ACHN (cell line): ENCODE data around the gene NTF4.

Source experiments
- DNase-seq: peaks from one replicate; pipeline ENCODE4 v3.0.0-alpha.2; 2015
- in situ Hi-C: cut with HindIII; loops from 2 replicates; pipeline ENCODE4 v1.10.0; 2017; ENCODE audit warnings: low sequenced_read_pairs, low pct_ligation_motif_present, low pct_unique_long_range_greater_than_20kb

Gene NTF4

DNA sequence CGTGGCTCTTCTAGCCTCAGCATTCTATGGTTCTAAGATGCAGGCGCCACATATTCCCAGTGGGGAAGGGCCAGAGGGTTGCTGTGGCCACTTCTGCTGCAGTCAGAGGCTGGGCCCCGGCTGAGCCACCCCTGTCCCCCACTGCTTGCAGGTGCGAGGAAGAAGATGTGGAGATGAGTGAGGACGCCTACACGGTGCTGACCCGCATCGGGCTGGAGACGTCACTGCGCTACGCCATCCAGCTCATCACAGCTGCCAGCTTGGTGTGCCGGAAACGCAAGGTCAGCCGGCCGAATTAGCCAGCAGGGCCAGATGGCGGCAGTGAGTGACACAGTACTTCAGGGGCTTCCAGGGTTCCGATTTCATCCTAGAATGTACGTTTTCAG is 49.8 kb downstream of the NTF4 start:
- no peak for DNase-seq
- in situ Hi-C loops, result no loop called here

DNA sequence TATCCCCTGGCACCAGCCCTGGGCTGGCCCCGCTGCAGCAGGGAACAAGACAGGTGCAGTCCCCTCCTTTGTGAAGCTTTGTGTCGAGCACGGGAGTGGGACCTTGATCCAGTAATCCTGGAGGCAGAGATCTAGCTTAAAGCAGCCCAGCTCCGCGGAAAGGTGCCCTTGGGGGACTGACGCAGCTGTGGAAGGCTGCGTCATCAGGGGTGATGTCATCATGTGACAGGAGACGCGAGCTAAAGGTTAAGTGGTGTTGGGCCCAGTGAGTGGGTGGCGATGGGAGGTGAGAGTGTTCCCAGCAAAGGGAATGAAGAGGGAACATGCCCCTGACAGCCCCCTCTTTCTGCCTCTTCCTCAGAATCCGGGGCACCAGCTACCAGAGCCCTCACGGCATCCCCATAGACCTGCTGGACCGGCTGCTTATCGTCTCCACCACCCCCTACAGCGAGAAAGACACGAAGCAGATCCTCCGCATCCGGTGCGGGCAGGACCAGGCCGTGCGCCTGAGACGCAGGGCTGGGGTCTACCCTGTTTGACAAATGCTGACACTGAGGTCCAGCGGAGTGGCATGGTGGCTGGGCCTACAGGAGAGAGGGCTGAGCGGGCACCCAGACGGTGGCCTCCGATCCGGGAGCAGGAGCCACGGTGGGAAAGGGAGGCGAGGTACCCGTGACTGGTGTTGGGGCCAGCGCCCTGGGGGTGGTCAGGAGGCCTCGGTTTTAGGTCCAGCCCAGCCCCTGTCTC is 50.3 kb downstream of the NTF4 start:
- no peak for DNase-seq

DNA sequence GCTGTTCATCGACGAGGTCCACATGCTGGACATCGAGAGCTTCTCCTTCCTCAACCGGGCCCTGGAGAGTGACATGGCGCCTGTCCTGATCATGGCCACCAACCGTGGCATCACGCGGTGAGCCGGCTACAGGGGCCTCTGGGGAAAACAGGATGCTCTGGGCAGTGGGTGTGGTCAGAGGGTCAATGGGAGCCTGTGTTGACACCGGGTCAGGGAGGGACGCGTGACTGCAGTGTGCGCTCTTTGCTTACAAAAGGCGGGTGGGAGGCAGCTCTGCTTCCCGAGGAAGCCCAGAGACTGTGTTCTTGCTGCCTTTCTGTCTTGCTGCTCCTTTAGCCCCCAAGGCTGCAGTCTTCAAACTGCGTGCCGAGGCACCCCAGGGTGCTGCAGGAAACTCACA is 53.4 kb downstream of the NTF4 start:
- no peak for DNase-seq
- in situ Hi-C loops, result no loop called here

More for the DNA sequence above, 50.3 kb downstream of the NTF4 start:
- in situ Hi-C loops, result no loop called here
